Testis (tissue), 2 donors: ENCODE measurements around the gene ASTN1.

Experiments used
- POLR2A ChIP-seq: fragments of 450-650 bp; IDR thresholded peaks from one replicate; pipeline ENCODE4 v1.6.1; 2017; ENCODE audit warnings: antibody characterized with exemption, mild to moderate bottlenecking, moderate library complexity
- TF ChIP-seq, protein P1 (sequence below), 3 experiments: fragments of 450-650 bp in 2 of 3; fragments of 200-600 bp in 1 of 3; sonication (generic) in 1 of 3; IDR thresholded peaks; one replicate each; pipeline ENCODE4 v1.5.1; 2016 to 2019; ENCODE audit warnings: antibody characterized with exemption in 3 of 3, mild to moderate bottlenecking in 2 of 3, moderate library complexity in 1 of 3

DNA sequence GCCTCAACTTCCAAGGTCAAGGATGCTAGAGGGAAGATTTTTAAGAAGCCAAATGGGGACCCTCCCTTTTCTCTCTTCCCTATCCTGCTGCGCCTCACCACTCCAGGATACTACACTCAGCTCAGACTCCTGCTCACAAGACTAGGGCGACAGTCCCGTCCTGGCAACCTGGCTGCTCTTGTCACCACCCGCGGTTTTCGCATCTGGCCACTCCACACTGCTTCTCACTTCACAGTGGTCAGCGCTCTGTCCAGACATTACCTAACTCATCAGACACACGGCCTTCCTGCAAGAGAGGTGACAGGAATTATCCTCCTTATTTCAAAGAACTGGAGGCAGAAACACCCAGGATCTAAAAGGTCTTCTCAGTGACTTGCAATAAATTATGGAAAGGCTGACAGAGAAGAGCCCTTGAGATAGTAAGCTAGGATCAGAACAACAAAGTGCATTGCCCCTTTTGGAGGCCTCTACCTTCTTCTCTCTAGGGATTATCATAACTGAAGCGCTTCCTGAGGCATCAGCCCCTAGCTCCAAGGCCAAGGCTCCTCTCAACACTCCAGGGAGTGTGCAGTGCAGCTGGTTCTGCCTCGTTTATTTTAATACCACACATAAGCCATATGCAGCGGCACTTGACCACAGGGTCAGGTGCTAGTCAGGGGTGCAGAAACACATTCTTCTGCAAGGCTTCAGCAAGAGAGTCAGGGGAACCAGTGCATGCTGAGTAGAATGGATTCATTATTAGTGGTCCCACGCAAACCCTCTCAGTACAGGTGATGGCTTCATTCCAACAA, 41.9 kb downstream of the ASTN1 start:
- no peak for TF ChIP-seq POLR2A
- TF ChIP-seq, protein P1, sequence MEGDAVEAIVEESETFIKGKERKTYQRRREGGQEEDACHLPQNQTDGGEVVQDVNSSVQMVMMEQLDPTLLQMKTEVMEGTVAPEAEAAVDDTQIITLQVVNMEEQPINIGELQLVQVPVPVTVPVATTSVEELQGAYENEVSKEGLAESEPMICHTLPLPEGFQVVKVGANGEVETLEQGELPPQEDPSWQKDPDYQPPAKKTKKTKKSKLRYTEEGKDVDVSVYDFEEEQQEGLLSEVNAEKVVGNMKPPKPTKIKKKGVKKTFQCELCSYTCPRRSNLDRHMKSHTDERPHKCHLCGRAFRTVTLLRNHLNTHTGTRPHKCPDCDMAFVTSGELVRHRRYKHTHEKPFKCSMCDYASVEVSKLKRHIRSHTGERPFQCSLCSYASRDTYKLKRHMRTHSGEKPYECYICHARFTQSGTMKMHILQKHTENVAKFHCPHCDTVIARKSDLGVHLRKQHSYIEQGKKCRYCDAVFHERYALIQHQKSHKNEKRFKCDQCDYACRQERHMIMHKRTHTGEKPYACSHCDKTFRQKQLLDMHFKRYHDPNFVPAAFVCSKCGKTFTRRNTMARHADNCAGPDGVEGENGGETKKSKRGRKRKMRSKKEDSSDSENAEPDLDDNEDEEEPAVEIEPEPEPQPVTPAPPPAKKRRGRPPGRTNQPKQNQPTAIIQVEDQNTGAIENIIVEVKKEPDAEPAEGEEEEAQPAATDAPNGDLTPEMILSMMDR (IDR thresholded peaks at IDR 0.05): no peak
